ENCODE data around the gene GRIPAP1. TPM values are rescaled to one million over a fixed set of nuclear protein-coding genes. Genes with fewer than 3 reads are reported as not detected.

The GRIPAP1 gene
- total RNA-seq, 1 experiment from 2014 or later = 18.0 TPM

Small RNAs within 50 kb of the gene (small RNA-seq; reads per million reads assigned to genes)
- 0.16 reads per million for gene RNU6-722P

Other genes with a start within 250 kb of the GRIPAP1 start
- gene GLOD5, start 240.5 kb downstream of the GRIPAP1 start, total RNA-seq (2014; rRNA removed; shearing (Covaris generic); ENCODE audit: low replicate concordance) = not detected in 2 replicates
- gene GATA1, start 215.7 kb downstream of the GRIPAP1 start, total RNA-seq (2014; rRNA removed; shearing (Covaris generic); ENCODE audit: low replicate concordance) = not detected in 2 replicates
- gene HDAC6, start 200.2 kb downstream of the GRIPAP1 start, total RNA-seq (2014; rRNA removed; shearing (Covaris generic); ENCODE audit: low replicate concordance) = 25.1 and 38.7 TPM in 2 replicates
- gene ERAS, start 175.8 kb downstream of the GRIPAP1 start, total RNA-seq (2014; rRNA removed; shearing (Covaris generic); ENCODE audit: low replicate concordance) = not detected in 2 replicates
- gene PCSK1N, start 166.7 kb downstream of the GRIPAP1 start, total RNA-seq (2014; rRNA removed; shearing (Covaris generic); ENCODE audit: low replicate concordance) = not detected in 2 replicates
- gene TIMM17B, start 104.5 kb downstream of the GRIPAP1 start, total RNA-seq (2014; rRNA removed; shearing (Covaris generic); ENCODE audit: low replicate concordance) = 84.5 and 108 TPM in 2 replicates
- gene PQBP1, start 104.3 kb downstream of the GRIPAP1 start, total RNA-seq (2014; rRNA removed; shearing (Covaris generic); ENCODE audit: low replicate concordance) = 40.3 and 78.0 TPM in 2 replicates
- gene SLC35A2, start 90.6 kb downstream of the GRIPAP1 start, total RNA-seq (2014; rRNA removed; shearing (Covaris generic); ENCODE audit: low replicate concordance) = 12.7 and 15.1 TPM in 2 replicates
- 23.1 and 33.8 TPM in 2 replicates for gene PIM2, start 83.2 kb downstream of the GRIPAP1 start, total RNA-seq (2014; rRNA removed; shearing (Covaris generic); ENCODE audit: low replicate concordance)
- gene OTUD5, start 44.7 kb downstream of the GRIPAP1 start, total RNA-seq (2014; rRNA removed; shearing (Covaris generic); ENCODE audit: low replicate concordance) = 36.2 and 57.4 TPM in 2 replicates
- 2.2 and 2.6 TPM in 2 replicates for gene KCND1, start 30.4 kb downstream of the GRIPAP1 start, total RNA-seq (2014; rRNA removed; shearing (Covaris generic); ENCODE audit: low replicate concordance)
- gene TFE3, start 41.1 kb upstream of the GRIPAP1 start, total RNA-seq (2014; rRNA removed; shearing (Covaris generic); ENCODE audit: low replicate concordance) = 4.4 and 11.8 TPM in 2 replicates
- not detected in 2 replicates for gene CCDC120, start 56.7 kb upstream of the GRIPAP1 start, total RNA-seq (2014; rRNA removed; shearing (Covaris generic); ENCODE audit: low replicate concordance)
- 0.34 and 2.5 TPM in 2 replicates for gene PRAF2, start 71.7 kb upstream of the GRIPAP1 start, total RNA-seq (2014; rRNA removed; shearing (Covaris generic); ENCODE audit: low replicate concordance)
- gene WDR45, start 77.6 kb upstream of the GRIPAP1 start, total RNA-seq (2014; rRNA removed; shearing (Covaris generic); ENCODE audit: low replicate concordance) = 80.3 and 115 TPM in 2 replicates
- 8.2 and 20.7 TPM in 2 replicates for gene GPKOW, start 121.5 kb upstream of the GRIPAP1 start, total RNA-seq (2014; rRNA removed; shearing (Covaris generic); ENCODE audit: low replicate concordance)
- 1.7 TPM in 1 of 2 replicates, not detected in the other for gene MAGIX, start 160.5 kb upstream of the GRIPAP1 start, total RNA-seq (2014; rRNA removed; shearing (Covaris generic); ENCODE audit: low replicate concordance)
- 11.0 and 37.0 TPM in 2 replicates for gene PLP2, start 169.6 kb upstream of the GRIPAP1 start, total RNA-seq (2014; rRNA removed; shearing (Covaris generic); ENCODE audit: low replicate concordance)
- gene PRICKLE3, start 184.1 kb upstream of the GRIPAP1 start, total RNA-seq (2014; rRNA removed; shearing (Covaris generic); ENCODE audit: low replicate concordance) = 4.0 and 15.5 TPM in 2 replicates
- 0.86 and 1.2 TPM in 2 replicates for gene SYP, start 197.9 kb upstream of the GRIPAP1 start, total RNA-seq (2014; rRNA removed; shearing (Covaris generic); ENCODE audit: low replicate concordance)
- gene CACNA1F, start 231.1 kb upstream of the GRIPAP1 start, total RNA-seq (2014; rRNA removed; shearing (Covaris generic); ENCODE audit: low replicate concordance) = not detected in 2 replicates
- 25.9 and 30.0 TPM in 2 replicates for gene CCDC22, start 233.2 kb upstream of the GRIPAP1 start, total RNA-seq (2014; rRNA removed; shearing (Covaris generic); ENCODE audit: low replicate concordance)

Data from Karpas-422 (cell line).